K562 (cell line): ENCODE results near the gene USP22. TPM values are rescaled to one million over a fixed set of nuclear protein-coding genes. Genes with fewer than 3 reads are reported as not detected.

Source experiments
- ATAC-seq: fragments of 200-7000 bp; cut with Tn5 transposase; 3 replicates; pipeline ENCODE4 v1.9.1; 2020; ENCODE audit warnings: moderate library complexity
- BruUV-seq: library from RNA; stranded (reverse); fragments of 400-500 nt; replicated peaks from 2 replicates; lab custom pipeline; 2021; lab: Mats Ljungman, UMichigan
- CTCF ChIA-PET: fragments of 300-600 bp; formaldehyde crosslinking; extraction: SDS; loops from one replicate; lab custom pipeline; 2021; ENCODE audit warnings: low intra/inter-chr PET ratio; lab: Yijun Ruan, JAX
- POLR2A ChIA-PET: fragments of 300-600, 350-650 bp; sonication (Branson Sonifier 250); formaldehyde crosslinking; extraction: SDS; loops from one replicate; lab custom pipeline; 2021; ENCODE audit warnings: antibody characterized with exemption, inconsistent platforms; lab: Yijun Ruan, JAX
- DNase-seq, 4 experiments: peaks; one replicate each; pipeline versions ENCODE4 v3.0.0 to v3.0.0-alpha.2; 2011 to 2018; ENCODE audit warnings: low spot score in 3 of 4, mixed read lengths in 3 of 4; ENCODE audit errors: extremely low read depth in 1 of 4
- FAIRE-seq: peaks from 2 replicates; lab custom pipeline; 2011; peaks lifted over from hg19 to GRCh38; lab: Jason Lieb, UNC
- H2AFZ ChIP-seq: 2 replicates; pipeline ENCODE4 v1.6.0; 2011; ENCODE audit warnings: low read depth, low read length, control low read depth, inconsistent platforms
- H3K27ac ChIP-seq: fragments of 200-600 bp; 3 replicates; pipeline ENCODE4 v1.8.0; 2011; ENCODE audit warnings: low read depth, mild to moderate bottlenecking, control low read depth, inconsistent platforms, low read length, moderate library complexity, mixed read lengths; ENCODE audit errors: extremely low read depth
- H3K27me3 ChIP-seq, 2 experiments: fragments of 300-600 bp in 1 of 2; 2 replicates in 1 of 2; 3 replicates in 1 of 2; pipeline versions ENCODE4 v1.6.0 to v1.8.0; 2011; ENCODE audit warnings: inconsistent platforms in 2 of 2, low read length in 2 of 2, mild to moderate bottlenecking in 1 of 2, mixed read lengths in 1 of 2, moderate library complexity in 1 of 2; ENCODE audit not compliant: control insufficient read depth in 2 of 2, insufficient read depth in 2 of 2
- H3K36me3 ChIP-seq: fragments of 300-600 bp; 3 replicates; pipeline ENCODE4 v1.8.0; 2011; ENCODE audit warnings: mild to moderate bottlenecking, low read length, inconsistent platforms; ENCODE audit not compliant: control insufficient read depth, insufficient read depth
- H3K4me1 ChIP-seq, 2 experiments: fragments of 200-600 bp in 1 of 2; replicated peaks in 1 of 2; 2 replicates in 1 of 2; 3 replicates in 1 of 2; pipeline versions ENCODE4 v1.5.1 to v1.8.0; 2011; ENCODE audit warnings: inconsistent platforms in 2 of 2, low read length in 2 of 2, mild to moderate bottlenecking in 1 of 2, mixed read lengths in 1 of 2, moderate library complexity in 1 of 2; ENCODE audit not compliant: control insufficient read depth in 2 of 2, insufficient read depth in 2 of 2
- H3K4me2 ChIP-seq: 2 replicates; pipeline ENCODE4 v1.6.1; 2011; ENCODE audit warnings: low read length, control low read depth, inconsistent platforms, mixed read lengths; ENCODE audit not compliant: insufficient read depth
- H3K4me3 ChIP-seq: fragments of 200-600 bp; sonication (generic), shearing (Covaris generic); 2 replicates; pipeline ENCODE4 v1.5.1; 2016; ENCODE audit warnings: control low read depth, inconsistent platforms
- H3K79me2 ChIP-seq: fragments of 200-600 bp; 3 replicates; pipeline ENCODE4 v1.8.0; 2011; ENCODE audit warnings: low read length, inconsistent platforms; ENCODE audit not compliant: control insufficient read depth, insufficient read depth
- H3K9ac ChIP-seq, 2 experiments: 2 replicates each; pipeline versions ENCODE4 v1.6.0 to v1.6.1; 2011; ENCODE audit warnings: low read depth in 2 of 2, low read length in 2 of 2, control low read depth in 1 of 2, inconsistent platforms in 1 of 2, mild to moderate bottlenecking in 1 of 2, mixed read lengths in 1 of 2; ENCODE audit not compliant: insufficient read depth in 1 of 2
- H3K9me1 ChIP-seq: one replicate; pipeline ENCODE4 v1.6.0; 2011; ENCODE audit warnings: inconsistent platforms, mild to moderate bottlenecking, low read length, moderate library complexity; ENCODE audit not compliant: control insufficient read depth, insufficient read depth
- H3K9me3 ChIP-seq: replicated peaks from 2 replicates; pipeline ENCODE4 v1.5.1; 2011; ENCODE audit warnings: low read depth, low read length, inconsistent platforms; ENCODE audit not compliant: control insufficient read depth, insufficient read depth
- H4K20me1 ChIP-seq: replicated peaks from 2 replicates; pipeline ENCODE4 v1.6.1; 2011; ENCODE audit warnings: low read length, inconsistent platforms, mixed read lengths; ENCODE audit not compliant: control insufficient read depth, insufficient read depth
- ETS1 ChIP-seq: conservative IDR thresholded peaks from 2 replicates; pipeline ENCODE4 v1.6.1; 2011; ENCODE audit warnings: low read depth, mild to moderate bottlenecking, low read length; ENCODE audit not compliant: control insufficient read depth
- FOSL1 ChIP-seq: fragments of 200-800 bp; sonication (Bioruptor generic); conservative IDR thresholded peaks from 2 replicates; pipeline ENCODE4 v1.6.1; 2016; ENCODE audit warnings: missing genetic modification characterization, missing compliant biosample characterization
- GTF2A2 ChIP-seq: IDR thresholded peaks from 2 replicates; pipeline ENCODE4 v1.6.1; 2016; ENCODE audit warnings: mild to moderate bottlenecking, missing genetic modification characterization, missing compliant biosample characterization
- NFIX ChIP-seq: fragments of 250-450 bp; sonication (Bioruptor Pico); IDR thresholded peaks from 2 replicates; pipeline ENCODE4 v1.4.0; 2020; ENCODE audit warnings: low read depth, mild to moderate bottlenecking, moderate library complexity
- RCOR1 ChIP-seq, 2 experiments: IDR thresholded peaks; 2 replicates each; pipeline ENCODE4 v1.6.1; 2012; ENCODE audit warnings: low read depth in 2 of 2, low read length in 2 of 2, borderline replicate concordance in 1 of 2, improper control_type of control experiment in 1 of 2
- SIN3B ChIP-seq: fragments of 450-650 bp; IDR thresholded peaks from 2 replicates; pipeline ENCODE4 v1.6.1; 2017; ENCODE audit warnings: low read depth, mild to moderate bottlenecking, moderate library complexity
- SUPT5H ChIP-seq: fragments of 450-650 bp; IDR thresholded peaks from 2 replicates; pipeline ENCODE4 v1.6.1; 2016
- ZC3H4 ChIP-seq: sonication (generic); formaldehyde crosslinking; IDR thresholded peaks from 2 replicates; pipeline ENCODE4 v1.9.0; 2021; ENCODE audit warnings: missing genetic modification reagents, borderline replicate concordance
- ZNF436 ChIP-seq: fragments of 250-450, 450-650 bp; sonication (Bioruptor Pico); formaldehyde crosslinking; IDR thresholded peaks from 2 replicates; pipeline ENCODE4 v1.7.0; 2020; ENCODE audit warnings: mild to moderate bottlenecking
- ZNF77 ChIP-seq: fragments of 250-450 bp; sonication (Bioruptor Pico); IDR thresholded peaks from 2 replicates; pipeline ENCODE4 v1.5.0; 2020
- WGBS: fragments of 100-300 bp; shearing (Covaris generic); methylation state at CpG from one replicate; pipeline ENCODE4 v1.1.6; 2016; ENCODE audit warnings: low coverage, mixed read lengths; ENCODE audit not compliant: insufficient coverage; ENCODE audit errors: missing lambda C conversion rate; 5-methylcytosine and 5-hydroxymethylcytosine counted together
- in situ Hi-C: fragments of 300-500 bp; cut with MboI; formaldehyde crosslinking; loops from 4 replicates; pipeline ENCODE4 v1.15.0; 2018; ENCODE audit warnings: inconsistent platforms, mixed read lengths
- intact Hi-C: fragments of 100-400 bp; cut with micrococcal nuclease; formaldehyde crosslinking; loops from 2 replicates; pipeline ENCODE4 v1.14.2; 2022
- polyA plus RNA-seq, 8 experiments: library from polyadenylated mRNA; depleted of rRNA in 4 of 8; stranded (reverse) in 5 of 8; unstranded in 3 of 8; fragments of >200 nt; fragmentation: Nextera tagmentation in 2 of 8; fragmentation: Illumina TruSeq in 1 of 8; extraction: Ambion mirVana in 2 of 8; extraction: Trizol in 1 of 8; gene quantifications; 2 replicates each; pipeline versions ENCODE4 v1.2.1 to v1.2.3, GENCODE V29; 2011 to 2014; ENCODE audit warnings: inconsistent platforms in 1 of 8, missing spikeins in 1 of 8
- total RNA-seq, 7 experiments: library from RNA; depleted of rRNA in 6 of 7; stranded (reverse); fragments of >200 nt in 6 of 7; fragmentation: Illumina TruSeq in 2 of 7; extraction: Trizol in 2 of 7; gene quantifications; 2 replicates each; pipeline versions ENCODE4 v1.2.1 to v1.2.3, GENCODE V29; 2011 to 2021; ENCODE audit warnings: low replicate concordance in 1 of 7

Gene USP22
- total and polyA plus RNA-seq, 9 of the 15 experiments (the other 6 are each of a cell fraction or from before 2014, with no cell fraction given): 6.5 to 113 (median 58.9) TPM

GRCh38 chr17:20988896-20989295 is 53.9 kb downstream of the USP22 start:
- POLR2A ChIA-PET: interaction anchor here (0.6 kb wide), 1 partner anchor 183 kb away, joined by 3 read pairs; no protein-coding TSS in a partner anchor
- Histone ChIP-seq H3K36me3 (no peaks in the 10 kb centered on the region), H3K9me3 (no peaks in the 10 kb centered on the region), H3K9ac (no peak overlapping the region), H4K20me1 (no peaks in the 10 kb centered on the region), H3K27me3 (no peaks in the 10 kb centered on the region), H3K9me1 (no peaks in the 10 kb centered on the region), H2AFZ (no peak overlapping the region), H3K27ac (no peak overlapping the region), H3K4me1 (peaks cover 0 to 5% of the 10 kb centered on the region in 2 experiments; a peak in 2 of 5 replicates), H3K79me2 (no peaks in the 10 kb centered on the region), H3K4me2 (no peak overlapping the region), H3K4me3 (no peak overlapping the region)
- no peak for FAIRE-seq
- 39% methylated on average over 2 of the region's 3 CpGs for WGBS
- CTCF ChIA-PET: no interaction called here
- no TSS peak for BruUV-seq
- ATAC-seq: no peak
- in situ Hi-C loops (no loop called here), intact Hi-C loops (no loop called here)
- no peak for DNase-seq
- TF ChIP-seq ZNF77 (CRISPR knock-in tag): no peak

DNA sequence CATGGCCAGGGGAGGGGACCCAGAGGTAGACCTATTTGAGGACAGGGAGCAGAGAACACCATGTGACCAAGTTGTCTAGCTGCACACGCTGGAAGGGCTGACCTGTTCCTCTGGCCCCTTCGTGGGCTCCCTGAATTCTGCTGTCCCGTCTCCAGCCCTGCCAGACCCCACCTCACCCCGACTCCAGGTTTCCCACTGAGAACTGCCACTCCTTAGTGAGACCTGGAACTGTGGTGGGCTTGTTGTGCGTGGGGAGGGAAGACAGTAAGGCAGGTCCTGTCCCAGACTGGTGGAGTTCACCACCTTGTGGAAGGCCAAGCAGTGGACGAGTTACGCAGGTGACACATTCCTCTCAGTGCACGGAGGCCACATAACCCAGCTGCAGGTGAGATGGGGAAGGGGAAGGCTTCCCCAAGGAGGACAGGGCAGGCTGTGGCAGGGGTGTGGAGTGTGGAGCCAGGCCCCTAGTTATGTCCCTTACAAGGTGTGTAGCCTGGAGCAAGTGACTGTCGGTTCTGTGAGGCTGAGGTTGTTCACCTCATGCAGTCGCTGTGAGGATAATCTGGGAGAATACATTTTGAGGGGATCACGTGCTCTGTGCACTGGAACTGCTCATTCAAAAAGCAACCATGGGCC is 54.7 kb downstream of the USP22 start:
- Histone ChIP-seq H2AFZ (no peak overlapping the region), H3K9me1 (no peaks in the 10 kb centered on the region), H3K27me3 (no peaks in the 10 kb centered on the region), H3K27ac (no peak overlapping the region), H3K79me2 (no peaks in the 10 kb centered on the region), H4K20me1 (no peaks in the 10 kb centered on the region), H3K36me3 (peaks cover 2% of the 10 kb centered on the region; the same call in 1 of the 3 replicates), H3K9ac (no peak overlapping the region; a peak in 2 of 4 replicates), H3K4me1 (peaks cover 0 to 5% of the 10 kb centered on the region in 2 experiments; a peak in 2 of 5 replicates), H3K4me2 (no peak overlapping the region), H3K4me3 (no peak overlapping the region), H3K9me3 (no peaks in the 10 kb centered on the region)
- TF ChIP-seq SIN3B (no peak), NFIX (no peak), RCOR1 (IDR thresholded peaks at IDR 0.05; ENCODE audit: borderline replicate concordance in 1 of 2, low read depth in 2 of 2, low read length in 2 of 2) (no peak), ETS1 (no peak), FOSL1 (no peak), ZC3H4 (CRISPR knock-in tag) (no peak), SUPT5H (no peak), ZNF436 (CRISPR knock-in tag) (no peak), GTF2A2 (tag) (no peak)
- POLR2A ChIA-PET: no interaction called here
- FAIRE-seq (no peak), ATAC-seq (no peak), DNase-seq (no peak)
- no TSS peak for BruUV-seq
- CTCF ChIA-PET: no interaction called here
- in situ Hi-C loops: no loop called here
- 42% methylated on average over 6 of the region's 11 CpGs for WGBS
- intact Hi-C loops: no loop called here
